WTC11 (cell line): ENCODE results near the gene CUL4A. TPM values are rescaled to one million over a fixed set of nuclear protein-coding genes. Genes with fewer than 3 reads are reported as not detected.

Source experiments
- ATAC-seq: fragments of 200-7000 bp; cut with Tn5 transposase; 2 replicates; pipeline ENCODE4 v1.10.0; 2021; ENCODE audit warnings: mild to moderate bottlenecking, moderate library complexity
- CTCF ChIA-PET: fragments of 300-600 bp; sonication (Branson Sonifier 250); formaldehyde crosslinking; loops from one replicate; lab custom pipeline; 2021; ENCODE audit warnings: antibody characterized with exemption; lab: Charles Lee
- POLR2A ChIA-PET: fragments of 350-600 bp; sonication (Branson Sonifier 250); formaldehyde crosslinking; loops from one replicate; lab custom pipeline; 2021; ENCODE audit warnings: antibody characterized with exemption; lab: Charles Lee
- DNase-seq: peaks from one replicate; pipeline ENCODE4 v3.0.0; 2021; ENCODE audit warnings: low spot score
- H3K27ac Mint-ChIP-seq: 2 replicates; pipeline ENCODE4 v1.8.0; 2021; ENCODE audit warnings: mixed read lengths
- H3K27me3 Mint-ChIP-seq: 2 replicates; pipeline ENCODE4 v1.8.0; 2021; ENCODE audit warnings: low read depth, mild to moderate bottlenecking, moderate library complexity, mixed read lengths
- H3K36me3 Mint-ChIP-seq: 2 replicates; pipeline ENCODE4 v1.8.0; 2021; ENCODE audit warnings: mixed read lengths
- H3K4me1 Mint-ChIP-seq: 2 replicates; pipeline ENCODE4 v1.8.0; 2022; ENCODE audit warnings: mixed read lengths
- H3K4me3 Mint-ChIP-seq: 2 replicates; pipeline ENCODE4 v1.8.0; 2021; ENCODE audit warnings: mild to moderate bottlenecking, moderate library complexity, mixed read lengths
- H3K9me3 Mint-ChIP-seq: 2 replicates; pipeline ENCODE4 v1.8.0; 2021; ENCODE audit warnings: mixed read lengths
- ATF1 ChIP-seq: sonication (generic); formaldehyde crosslinking; IDR thresholded peaks from 2 replicates; pipeline ENCODE4 v1.8.1; 2023; ENCODE audit warnings: mild to moderate bottlenecking, moderate library complexity, missing genetic modification reagents
- CREM ChIP-seq: sonication (generic); formaldehyde crosslinking; IDR thresholded peaks from 2 replicates; pipeline ENCODE4 v1.8.1; 2022; ENCODE audit warnings: mild to moderate bottlenecking, missing genetic modification reagents, moderate library complexity
- ETV6 ChIP-seq: sonication (generic); formaldehyde crosslinking; IDR thresholded peaks from 2 replicates; pipeline ENCODE4 v1.8.1; 2022; ENCODE audit warnings: mild to moderate bottlenecking, missing genetic modification reagents
- GTF2I ChIP-seq: fragments of 250-450 bp; sonication (Bioruptor Pico); conservative IDR thresholded peaks from 2 replicates; pipeline ENCODE4 v1.4.0; 2021; ENCODE audit warnings: mild to moderate bottlenecking
- JUN ChIP-seq: sonication (generic); formaldehyde crosslinking; IDR thresholded peaks from 2 replicates; pipeline ENCODE4 v1.8.0; 2023; ENCODE audit warnings: mild to moderate bottlenecking, missing genetic modification reagents
- KAT7 ChIP-seq: sonication (generic); formaldehyde crosslinking; IDR thresholded peaks from 2 replicates; pipeline ENCODE4 v1.8.1; 2023; ENCODE audit warnings: missing genetic modification reagents, mild to moderate bottlenecking, borderline replicate concordance
- MXD4 ChIP-seq: fragments of 250-450 bp; sonication (Bioruptor Pico); IDR thresholded peaks from 2 replicates; pipeline ENCODE4 v1.8.0; 2021; ENCODE audit warnings: mild to moderate bottlenecking, moderate library complexity, borderline replicate concordance
- NR1H2 ChIP-seq: sonication (generic); formaldehyde crosslinking; IDR thresholded peaks from 2 replicates; pipeline ENCODE4 v1.9.0; 2021; ENCODE audit warnings: mild to moderate bottlenecking, moderate library complexity, missing genetic modification reagents
- NR2C2 ChIP-seq: sonication (generic); formaldehyde crosslinking; IDR thresholded peaks from 2 replicates; pipeline ENCODE4 v1.8.0; 2022; ENCODE audit warnings: mild to moderate bottlenecking, missing genetic modification reagents
- SMAD3 ChIP-seq: sonication (generic); formaldehyde crosslinking; IDR thresholded peaks from 2 replicates; pipeline ENCODE4 v1.8.0; 2022; ENCODE audit warnings: missing genetic modification reagents, mild to moderate bottlenecking, borderline replicate concordance
- TEAD1 ChIP-seq: sonication (generic); formaldehyde crosslinking; IDR thresholded peaks from 2 replicates; pipeline ENCODE4 v1.8.0; 2022; ENCODE audit warnings: mild to moderate bottlenecking, missing genetic modification reagents
- ZNF232 ChIP-seq: sonication (generic); formaldehyde crosslinking; IDR thresholded peaks from 2 replicates; pipeline ENCODE4 v1.8.0; 2022; ENCODE audit warnings: mild to moderate bottlenecking, missing genetic modification reagents
- ZNF263 ChIP-seq: sonication (generic); formaldehyde crosslinking; IDR thresholded peaks from 2 replicates; pipeline ENCODE4 v1.8.1; 2022; ENCODE audit warnings: low read depth, mild to moderate bottlenecking, moderate library complexity, missing genetic modification reagents
- ZNF416 ChIP-seq: fragments of 250-450 bp; sonication (Bioruptor Pico); IDR thresholded peaks from 2 replicates; pipeline ENCODE4 v1.9.0; 2021; ENCODE audit warnings: mild to moderate bottlenecking, inconsistent platforms
- ZNF423 ChIP-seq: fragments of 250-450 bp; sonication (Bioruptor Pico); IDR thresholded peaks from 2 replicates; pipeline ENCODE4 v2.1.2; 2022; ENCODE audit warnings: mild to moderate bottlenecking, moderate library complexity
- total RNA-seq: library from RNA; stranded (reverse); gene quantifications from 3 replicates; pipeline ENCODE4 v1.2.3, GENCODE V29; 2021
- TF ChIP-seq, protein P1 (sequence below): sonication (generic); formaldehyde crosslinking; IDR thresholded peaks from 2 replicates; pipeline ENCODE4 v1.8.0; 2022; ENCODE audit warnings: mild to moderate bottlenecking, missing genetic modification reagents
- TF ChIP-seq, protein P2 (sequence below): sonication (generic); formaldehyde crosslinking; conservative IDR thresholded peaks from 2 replicates; pipeline ENCODE4 v1.8.1; 2022; ENCODE audit warnings: mild to moderate bottlenecking, missing genetic modification reagents
- TF ChIP-seq, protein P3 (sequence below): sonication (generic); formaldehyde crosslinking; IDR thresholded peaks from 2 replicates; pipeline ENCODE4 v1.8.1; 2023; ENCODE audit warnings: mild to moderate bottlenecking, missing genetic modification reagents, moderate library complexity
- TF ChIP-seq, protein P4 (sequence below): sonication (generic); formaldehyde crosslinking; IDR thresholded peaks from 2 replicates; pipeline ENCODE4 v1.8.1; 2023; ENCODE audit warnings: mild to moderate bottlenecking, missing genetic modification reagents, moderate library complexity
- TF ChIP-seq, protein P5 (sequence below): sonication (generic); formaldehyde crosslinking; IDR thresholded peaks from 2 replicates; pipeline ENCODE4 v1.8.1; 2023; ENCODE audit warnings: mild to moderate bottlenecking, missing genetic modification reagents
- TF ChIP-seq, protein P6 (sequence below): sonication (generic); formaldehyde crosslinking; IDR thresholded peaks from 2 replicates; pipeline ENCODE4 v1.8.1; 2022; ENCODE audit warnings: low read depth, mild to moderate bottlenecking, moderate library complexity, missing genetic modification reagents, borderline replicate concordance
- TF ChIP-seq, protein P7 (sequence below): sonication (generic); formaldehyde crosslinking; IDR thresholded peaks from 2 replicates; pipeline ENCODE4 v1.8.1; 2022; ENCODE audit warnings: mild to moderate bottlenecking, moderate library complexity, missing genetic modification reagents
- TF ChIP-seq, protein P8 (sequence below): fragments of 200-600 bp; IDR thresholded peaks from 2 replicates; pipeline ENCODE4 v1.8.0; 2022; ENCODE audit warnings: antibody characterized with exemption

The CUL4A gene
- total RNA-seq, 1 experiment from 2014 or later: 99.9 TPM

DNA sequence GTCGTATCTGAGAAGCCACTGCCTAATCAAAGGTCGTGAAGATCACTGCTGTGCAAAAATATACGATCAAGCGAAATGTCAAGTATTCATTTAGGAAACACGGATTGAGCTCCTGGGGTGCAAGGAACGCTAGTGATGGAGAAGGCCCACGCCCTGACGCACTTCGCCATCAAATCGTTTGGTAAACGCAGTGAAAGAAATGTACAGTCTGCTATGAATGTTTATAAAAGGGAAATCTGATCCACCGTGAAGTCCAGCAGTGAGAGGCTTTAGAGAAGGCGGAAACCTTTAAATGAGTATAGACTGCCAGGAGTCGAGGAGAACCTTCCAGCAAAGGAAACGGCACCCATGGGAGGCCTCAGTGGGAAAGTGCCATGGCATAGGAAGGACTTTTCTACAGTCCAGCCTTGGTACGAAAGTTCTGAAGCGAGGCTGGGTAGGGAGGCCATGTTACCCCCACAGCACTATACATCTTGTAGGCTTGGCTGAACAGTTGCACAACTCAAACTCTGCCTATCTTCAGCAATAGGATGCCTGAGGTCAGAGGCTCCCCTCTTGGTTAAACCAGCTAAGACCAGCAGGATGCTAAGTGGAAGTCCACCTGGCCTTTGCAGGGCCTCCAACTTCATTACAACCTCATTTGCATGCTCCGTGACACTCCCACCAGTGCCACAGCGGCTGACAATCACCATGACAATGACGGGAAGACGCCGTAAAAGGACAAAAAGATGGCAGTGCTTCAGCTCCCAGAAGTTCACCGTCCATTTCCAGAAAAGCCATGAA is 21.3 kb upstream of the CUL4A start (continued):
- TF ChIP-seq, protein P1, sequence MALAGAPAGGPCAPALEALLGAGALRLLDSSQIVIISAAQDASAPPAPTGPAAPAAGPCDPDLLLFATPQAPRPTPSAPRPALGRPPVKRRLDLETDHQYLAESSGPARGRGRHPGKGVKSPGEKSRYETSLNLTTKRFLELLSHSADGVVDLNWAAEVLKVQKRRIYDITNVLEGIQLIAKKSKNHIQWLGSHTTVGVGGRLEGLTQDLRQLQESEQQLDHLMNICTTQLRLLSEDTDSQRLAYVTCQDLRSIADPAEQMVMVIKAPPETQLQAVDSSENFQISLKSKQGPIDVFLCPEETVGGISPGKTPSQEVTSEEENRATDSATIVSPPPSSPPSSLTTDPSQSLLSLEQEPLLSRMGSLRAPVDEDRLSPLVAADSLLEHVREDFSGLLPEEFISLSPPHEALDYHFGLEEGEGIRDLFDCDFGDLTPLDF: no peak
- TF ChIP-seq ZNF416 (no peak), ZNF232 (no peak), KAT7 (CRISPR knock-in tag) (no peak), ETV6 (CRISPR knock-in tag) (no peak)
- TF ChIP-seq, protein P2, sequence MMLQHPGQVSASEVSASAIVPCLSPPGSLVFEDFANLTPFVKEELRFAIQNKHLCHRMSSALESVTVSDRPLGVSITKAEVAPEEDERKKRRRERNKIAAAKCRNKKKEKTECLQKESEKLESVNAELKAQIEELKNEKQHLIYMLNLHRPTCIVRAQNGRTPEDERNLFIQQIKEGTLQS (CRISPR knock-in tag): no peak
- TF ChIP-seq, protein P3, sequence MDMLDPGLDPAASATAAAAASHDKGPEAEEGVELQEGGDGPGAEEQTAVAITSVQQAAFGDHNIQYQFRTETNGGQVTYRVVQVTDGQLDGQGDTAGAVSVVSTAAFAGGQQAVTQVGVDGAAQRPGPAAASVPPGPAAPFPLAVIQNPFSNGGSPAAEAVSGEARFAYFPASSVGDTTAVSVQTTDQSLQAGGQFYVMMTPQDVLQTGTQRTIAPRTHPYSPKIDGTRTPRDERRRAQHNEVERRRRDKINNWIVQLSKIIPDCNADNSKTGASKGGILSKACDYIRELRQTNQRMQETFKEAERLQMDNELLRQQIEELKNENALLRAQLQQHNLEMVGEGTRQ (CRISPR knock-in tag): no peak

DNA sequence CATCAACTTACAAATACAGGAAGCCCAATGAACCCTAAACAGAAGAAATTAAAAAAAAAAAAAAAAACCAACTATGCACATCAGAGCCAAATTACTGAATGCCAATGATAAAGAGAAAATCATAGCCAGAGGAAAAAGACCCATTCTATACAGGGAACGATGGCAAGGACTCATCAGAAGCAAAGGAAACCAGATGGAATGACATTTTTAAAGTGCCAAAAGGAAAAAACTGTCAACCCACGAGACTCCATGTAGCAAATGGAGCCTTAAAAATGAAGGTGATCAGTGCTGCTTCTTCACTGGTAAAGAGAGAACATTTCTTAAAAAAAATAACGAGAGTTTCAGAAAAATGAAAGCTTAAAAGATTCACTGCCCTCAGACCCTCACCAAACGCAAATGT is 19.2 kb upstream of the CUL4A start:
- Mint-ChIP-seq H3K27me3 (no peaks in the 10 kb centered on the region), H3K27ac (no peak overlapping the region), H3K4me1 (no peaks in the 10 kb centered on the region), H3K9me3 (no peaks in the 10 kb centered on the region), H3K4me3 (no peak overlapping the region), H3K36me3 (peaks cover 65% of the 10 kb centered on the region)
- ATAC-seq (no peak), DNase-seq (no peak)
- TF ChIP-seq CREM (CRISPR knock-in tag) (no peak), TEAD1 (CRISPR knock-in tag) (no peak), NR1H2 (CRISPR knock-in tag) (no peak), JUN (CRISPR knock-in tag) (no peak), ZNF263 (CRISPR knock-in tag) (no peak), MXD4 (CRISPR knock-in tag) (no peak), SMAD3 (no peak), ZNF423 (no peak), NR2C2 (CRISPR knock-in tag) (no peak), ATF1 (CRISPR knock-in tag) (no peak), GTF2I (CRISPR knock-in tag) (no peak)
- TF ChIP-seq, protein P4, sequence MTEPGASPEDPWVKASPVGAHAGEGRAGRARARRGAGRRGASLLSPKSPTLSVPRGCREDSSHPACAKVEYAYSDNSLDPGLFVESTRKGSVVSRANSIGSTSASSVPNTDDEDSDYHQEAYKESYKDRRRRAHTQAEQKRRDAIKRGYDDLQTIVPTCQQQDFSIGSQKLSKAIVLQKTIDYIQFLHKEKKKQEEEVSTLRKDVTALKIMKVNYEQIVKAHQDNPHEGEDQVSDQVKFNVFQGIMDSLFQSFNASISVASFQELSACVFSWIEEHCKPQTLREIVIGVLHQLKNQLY (CRISPR knock-in tag): no peak
- TF ChIP-seq, protein P5, sequence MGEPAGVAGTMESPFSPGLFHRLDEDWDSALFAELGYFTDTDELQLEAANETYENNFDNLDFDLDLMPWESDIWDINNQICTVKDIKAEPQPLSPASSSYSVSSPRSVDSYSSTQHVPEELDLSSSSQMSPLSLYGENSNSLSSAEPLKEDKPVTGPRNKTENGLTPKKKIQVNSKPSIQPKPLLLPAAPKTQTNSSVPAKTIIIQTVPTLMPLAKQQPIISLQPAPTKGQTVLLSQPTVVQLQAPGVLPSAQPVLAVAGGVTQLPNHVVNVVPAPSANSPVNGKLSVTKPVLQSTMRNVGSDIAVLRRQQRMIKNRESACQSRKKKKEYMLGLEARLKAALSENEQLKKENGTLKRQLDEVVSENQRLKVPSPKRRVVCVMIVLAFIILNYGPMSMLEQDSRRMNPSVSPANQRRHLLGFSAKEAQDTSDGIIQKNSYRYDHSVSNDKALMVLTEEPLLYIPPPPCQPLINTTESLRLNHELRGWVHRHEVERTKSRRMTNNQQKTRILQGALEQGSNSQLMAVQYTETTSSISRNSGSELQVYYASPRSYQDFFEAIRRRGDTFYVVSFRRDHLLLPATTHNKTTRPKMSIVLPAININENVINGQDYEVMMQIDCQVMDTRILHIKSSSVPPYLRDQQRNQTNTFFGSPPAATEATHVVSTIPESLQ (CRISPR knock-in tag): no peak
- TF ChIP-seq, protein P6, sequence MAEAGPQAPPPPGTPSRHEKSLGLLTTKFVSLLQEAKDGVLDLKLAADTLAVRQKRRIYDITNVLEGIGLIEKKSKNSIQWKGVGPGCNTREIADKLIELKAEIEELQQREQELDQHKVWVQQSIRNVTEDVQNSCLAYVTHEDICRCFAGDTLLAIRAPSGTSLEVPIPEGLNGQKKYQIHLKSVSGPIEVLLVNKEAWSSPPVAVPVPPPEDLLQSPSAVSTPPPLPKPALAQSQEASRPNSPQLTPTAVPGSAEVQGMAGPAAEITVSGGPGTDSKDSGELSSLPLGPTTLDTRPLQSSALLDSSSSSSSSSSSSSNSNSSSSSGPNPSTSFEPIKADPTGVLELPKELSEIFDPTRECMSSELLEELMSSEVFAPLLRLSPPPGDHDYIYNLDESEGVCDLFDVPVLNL (CRISPR knock-in tag): no peak
- TF ChIP-seq, protein P7, sequence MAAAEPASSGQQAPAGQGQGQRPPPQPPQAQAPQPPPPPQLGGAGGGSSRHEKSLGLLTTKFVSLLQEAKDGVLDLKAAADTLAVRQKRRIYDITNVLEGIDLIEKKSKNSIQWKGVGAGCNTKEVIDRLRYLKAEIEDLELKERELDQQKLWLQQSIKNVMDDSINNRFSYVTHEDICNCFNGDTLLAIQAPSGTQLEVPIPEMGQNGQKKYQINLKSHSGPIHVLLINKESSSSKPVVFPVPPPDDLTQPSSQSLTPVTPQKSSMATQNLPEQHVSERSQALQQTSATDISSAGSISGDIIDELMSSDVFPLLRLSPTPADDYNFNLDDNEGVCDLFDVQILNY (CRISPR knock-in tag): no peak
- TF ChIP-seq, protein P8, sequence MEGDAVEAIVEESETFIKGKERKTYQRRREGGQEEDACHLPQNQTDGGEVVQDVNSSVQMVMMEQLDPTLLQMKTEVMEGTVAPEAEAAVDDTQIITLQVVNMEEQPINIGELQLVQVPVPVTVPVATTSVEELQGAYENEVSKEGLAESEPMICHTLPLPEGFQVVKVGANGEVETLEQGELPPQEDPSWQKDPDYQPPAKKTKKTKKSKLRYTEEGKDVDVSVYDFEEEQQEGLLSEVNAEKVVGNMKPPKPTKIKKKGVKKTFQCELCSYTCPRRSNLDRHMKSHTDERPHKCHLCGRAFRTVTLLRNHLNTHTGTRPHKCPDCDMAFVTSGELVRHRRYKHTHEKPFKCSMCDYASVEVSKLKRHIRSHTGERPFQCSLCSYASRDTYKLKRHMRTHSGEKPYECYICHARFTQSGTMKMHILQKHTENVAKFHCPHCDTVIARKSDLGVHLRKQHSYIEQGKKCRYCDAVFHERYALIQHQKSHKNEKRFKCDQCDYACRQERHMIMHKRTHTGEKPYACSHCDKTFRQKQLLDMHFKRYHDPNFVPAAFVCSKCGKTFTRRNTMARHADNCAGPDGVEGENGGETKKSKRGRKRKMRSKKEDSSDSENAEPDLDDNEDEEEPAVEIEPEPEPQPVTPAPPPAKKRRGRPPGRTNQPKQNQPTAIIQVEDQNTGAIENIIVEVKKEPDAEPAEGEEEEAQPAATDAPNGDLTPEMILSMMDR: no peak
- POLR2A ChIA-PET: no interaction called here
- CTCF ChIA-PET: no interaction called here
